ENCODE data around the gene FOXP2. TPM values are rescaled to one million over a fixed set of nuclear protein-coding genes. Genes with fewer than 3 reads are reported as not detected.
"Not testable (repeated sequence)": the region's sequence is repeated elsewhere in the genome, so short reads cannot be mapped to it uniquely, and the experiment has no call there.

The FOXP2 gene
- total RNA-seq, 1 donor from 2014 or later = 12.1 TPM

DNA sequence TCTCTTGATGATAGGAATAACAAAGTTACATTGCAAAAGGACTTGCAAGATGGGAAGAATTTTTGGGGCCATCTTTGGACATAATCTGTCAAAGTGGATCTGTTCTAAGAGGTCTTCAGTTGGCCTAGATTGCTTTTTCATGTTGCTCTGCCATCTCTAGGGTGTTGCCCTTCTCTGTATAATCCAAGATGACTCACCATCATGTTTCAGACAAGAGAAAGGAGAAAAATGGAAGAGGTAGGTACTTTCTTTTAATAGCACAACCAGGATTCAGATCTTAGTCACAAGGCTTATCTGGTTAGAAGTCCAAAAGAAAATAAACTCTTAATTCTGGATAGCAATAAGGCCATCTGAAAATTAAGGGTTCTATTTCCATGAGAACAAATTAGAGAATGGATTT lies 38.7 kb upstream of the FOXP2 start:
- Mint-ChIP-seq H3K27ac (ENCODE audit: unreplicated experiment) (no peak overlapping the region), H3K4me3 (ENCODE audit: unreplicated experiment) (no peak overlapping the region), H3K36me3 (ENCODE audit: low read depth) (no peaks in the 10 kb centered on the region), H3K4me1 (ENCODE audit: low read depth) (no peaks in the 10 kb centered on the region), H3K27me3 (ENCODE audit: low read depth) (no peaks in the 10 kb centered on the region), H3K9me3 (ENCODE audit: low read depth) (peaks cover 5% of the 10 kb centered on the region)
- TF ChIP-seq, protein P1, sequence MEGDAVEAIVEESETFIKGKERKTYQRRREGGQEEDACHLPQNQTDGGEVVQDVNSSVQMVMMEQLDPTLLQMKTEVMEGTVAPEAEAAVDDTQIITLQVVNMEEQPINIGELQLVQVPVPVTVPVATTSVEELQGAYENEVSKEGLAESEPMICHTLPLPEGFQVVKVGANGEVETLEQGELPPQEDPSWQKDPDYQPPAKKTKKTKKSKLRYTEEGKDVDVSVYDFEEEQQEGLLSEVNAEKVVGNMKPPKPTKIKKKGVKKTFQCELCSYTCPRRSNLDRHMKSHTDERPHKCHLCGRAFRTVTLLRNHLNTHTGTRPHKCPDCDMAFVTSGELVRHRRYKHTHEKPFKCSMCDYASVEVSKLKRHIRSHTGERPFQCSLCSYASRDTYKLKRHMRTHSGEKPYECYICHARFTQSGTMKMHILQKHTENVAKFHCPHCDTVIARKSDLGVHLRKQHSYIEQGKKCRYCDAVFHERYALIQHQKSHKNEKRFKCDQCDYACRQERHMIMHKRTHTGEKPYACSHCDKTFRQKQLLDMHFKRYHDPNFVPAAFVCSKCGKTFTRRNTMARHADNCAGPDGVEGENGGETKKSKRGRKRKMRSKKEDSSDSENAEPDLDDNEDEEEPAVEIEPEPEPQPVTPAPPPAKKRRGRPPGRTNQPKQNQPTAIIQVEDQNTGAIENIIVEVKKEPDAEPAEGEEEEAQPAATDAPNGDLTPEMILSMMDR (IDR thresholded peaks at IDR 0.05) = no peak
- no peak for DNase-seq (ENCODE audit: low spot score)

DNA sequence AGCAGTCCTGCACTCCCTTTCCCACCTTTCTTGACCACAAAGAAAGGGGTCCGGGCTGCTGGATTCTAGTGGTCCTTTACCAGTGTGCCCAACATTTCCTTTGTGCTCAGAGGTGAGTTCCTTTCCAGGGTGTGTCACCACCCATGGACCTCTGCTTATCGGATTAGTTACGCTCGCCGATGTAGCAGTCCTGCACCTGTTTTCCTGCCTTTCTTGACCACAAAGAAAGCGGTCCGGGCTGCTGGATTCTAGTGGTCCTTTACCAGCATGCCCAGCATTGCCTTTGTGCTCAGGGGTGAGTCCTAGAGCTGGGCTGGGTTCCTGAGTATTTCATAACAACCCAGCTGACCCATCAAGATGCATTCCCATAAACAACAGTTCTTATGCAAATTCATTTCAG lies 30.7 kb upstream of the FOXP2 start:
- H3K4me3 Mint-ChIP-seq (ENCODE audit: unreplicated experiment); H3K27ac Mint-ChIP-seq (ENCODE audit: unreplicated experiment); H3K27me3 Mint-ChIP-seq (ENCODE audit: low read depth); H3K36me3 Mint-ChIP-seq (ENCODE audit: low read depth); H3K9me3 Mint-ChIP-seq (ENCODE audit: low read depth); H3K4me1 Mint-ChIP-seq (ENCODE audit: low read depth); DNase-seq (ENCODE audit: low spot score): not testable (repeated sequence)

DNA sequence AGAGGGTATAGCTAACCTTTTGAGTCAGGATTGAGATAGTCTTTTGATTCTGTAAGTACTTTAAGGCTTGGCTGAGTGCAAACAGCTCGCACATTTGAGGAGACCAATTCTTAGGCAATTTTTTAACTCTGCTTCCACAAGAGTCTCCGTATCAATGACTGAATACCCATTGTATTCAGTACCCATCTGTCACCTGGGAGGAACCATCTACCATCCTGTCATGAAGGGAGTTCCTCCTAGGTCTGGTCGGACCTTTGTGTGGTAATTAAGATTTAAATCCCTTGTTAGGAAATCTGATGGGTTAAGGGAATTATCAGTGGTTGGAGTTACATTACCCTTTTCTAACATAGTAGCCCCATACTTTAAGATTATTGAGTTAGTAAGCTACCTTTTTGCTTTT lies 30.3 kb upstream of the FOXP2 start:
- H3K27ac Mint-ChIP-seq (ENCODE audit: unreplicated experiment); H3K9me3 Mint-ChIP-seq (ENCODE audit: low read depth); DNase-seq (ENCODE audit: low spot score); H3K27me3 Mint-ChIP-seq (ENCODE audit: low read depth); H3K36me3 Mint-ChIP-seq (ENCODE audit: low read depth); H3K4me1 Mint-ChIP-seq (ENCODE audit: low read depth); H3K4me3 Mint-ChIP-seq (ENCODE audit: unreplicated experiment): not testable (repeated sequence)

DNA sequence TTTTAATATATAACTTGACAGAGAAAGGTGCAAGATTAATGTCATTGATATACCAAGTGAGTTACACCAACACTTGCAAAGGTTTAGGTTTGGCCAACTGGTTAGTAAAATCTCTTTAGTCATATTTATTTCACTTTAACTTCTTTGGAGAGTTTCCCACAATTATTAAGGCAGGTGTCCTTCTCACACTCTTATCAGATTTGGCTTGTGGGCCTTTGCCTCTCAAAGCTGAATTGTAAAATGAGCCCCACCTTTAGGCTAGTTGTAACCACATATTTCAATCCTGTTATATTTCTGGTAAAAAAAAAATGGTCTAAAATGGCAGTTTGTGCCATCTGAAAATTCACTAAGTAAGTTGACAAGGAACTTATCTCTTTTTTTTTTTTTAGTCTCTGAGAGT lies 26.6 kb upstream of the FOXP2 start:
- no peaks in the 10 kb centered on the region for H3K27me3 Mint-ChIP-seq (ENCODE audit: low read depth)
- no peak overlapping the region for H3K27ac Mint-ChIP-seq (ENCODE audit: unreplicated experiment)
- TF ChIP-seq, protein P1 (IDR thresholded peaks at IDR 0.05) = no peak
- H3K9me3 Mint-ChIP-seq (ENCODE audit: low read depth) = no peaks in the 10 kb centered on the region
- no peak for DNase-seq (ENCODE audit: low spot score)
- peaks cover 17% of the 10 kb centered on the region for H3K4me1 Mint-ChIP-seq (ENCODE audit: low read depth)
- H3K36me3 Mint-ChIP-seq (ENCODE audit: low read depth) = no peaks in the 10 kb centered on the region
- no peak overlapping the region for H3K4me3 Mint-ChIP-seq (ENCODE audit: unreplicated experiment)

DNA sequence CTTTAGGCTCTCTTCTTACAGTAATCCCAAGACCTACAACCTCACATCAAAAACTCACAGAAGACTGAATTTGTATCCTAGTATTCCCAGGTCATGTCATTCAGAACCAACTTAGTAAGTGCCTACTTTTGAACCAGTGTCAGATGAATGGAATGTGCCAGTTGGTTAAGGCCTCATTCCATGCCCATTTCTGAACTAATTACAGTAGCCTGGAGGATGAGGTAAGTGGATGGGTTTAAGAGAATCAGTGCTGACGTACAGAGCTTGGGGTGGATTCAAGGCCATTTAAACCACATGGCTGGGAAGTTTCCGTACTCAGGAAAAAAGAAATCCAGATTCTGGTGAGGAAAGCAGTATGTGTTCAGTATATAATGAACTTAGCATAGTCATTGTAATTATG lies 21.9 kb upstream of the FOXP2 start:
- Mint-ChIP-seq H3K4me1 (ENCODE audit: low read depth) (peaks cover 10% of the 10 kb centered on the region), H3K36me3 (ENCODE audit: low read depth) (peaks cover 3% of the 10 kb centered on the region), H3K27ac (ENCODE audit: unreplicated experiment) (no peak overlapping the region), H3K9me3 (ENCODE audit: low read depth) (no peaks in the 10 kb centered on the region), H3K4me3 (ENCODE audit: unreplicated experiment) (no peak overlapping the region), H3K27me3 (ENCODE audit: low read depth) (no peaks in the 10 kb centered on the region)
- DNase-seq (ENCODE audit: low spot score) = no peak
- TF ChIP-seq, protein P1 (IDR thresholded peaks at IDR 0.05) = no peak

DNA sequence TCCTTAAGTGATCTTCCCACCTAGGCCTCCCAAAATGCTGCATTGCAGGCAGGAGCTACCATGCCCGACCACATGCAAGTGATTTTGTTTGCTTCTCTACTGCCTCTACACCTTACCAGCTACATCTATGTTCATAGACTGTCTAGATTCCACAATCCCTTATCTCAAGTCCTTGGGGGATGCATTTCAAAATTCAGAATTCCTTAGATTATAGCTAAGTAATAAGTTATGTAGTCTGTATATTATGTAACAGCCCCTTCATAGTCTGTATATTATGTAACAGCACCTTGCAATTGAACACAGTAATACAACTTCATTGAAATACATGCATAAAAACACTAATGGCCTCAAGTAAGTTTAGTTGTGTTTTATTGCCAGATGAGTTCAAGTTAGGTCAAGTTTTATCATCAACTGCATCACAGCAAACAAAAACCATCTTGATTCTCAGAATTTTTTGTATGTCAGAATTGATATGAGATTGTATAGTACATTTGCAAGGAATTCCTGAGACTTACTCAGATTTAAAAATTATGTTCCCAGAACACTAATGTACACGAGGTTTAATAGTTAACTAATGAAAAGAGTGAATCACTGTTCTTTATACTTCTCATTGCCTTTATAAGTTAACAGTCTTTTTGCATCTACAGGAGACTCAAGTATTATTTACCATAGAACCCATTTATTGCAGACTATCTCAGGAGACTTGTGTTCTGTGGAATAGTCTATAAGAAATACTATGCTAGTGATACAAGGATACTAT lies 11.6 kb upstream of the FOXP2 start:
- TF ChIP-seq, protein P1 (IDR thresholded peaks at IDR 0.05) = no peak
- no peaks in the 10 kb centered on the region for H3K27me3 Mint-ChIP-seq (ENCODE audit: low read depth)
- no peaks in the 10 kb centered on the region for H3K4me1 Mint-ChIP-seq (ENCODE audit: low read depth)
- H3K36me3 Mint-ChIP-seq (ENCODE audit: low read depth) = no peaks in the 10 kb centered on the region
- H3K4me3 Mint-ChIP-seq (ENCODE audit: unreplicated experiment) = no peak overlapping the region
- H3K9me3 Mint-ChIP-seq (ENCODE audit: low read depth) = no peaks in the 10 kb centered on the region
- H3K27ac Mint-ChIP-seq (ENCODE audit: unreplicated experiment) = no peak overlapping the region
- DNase-seq (ENCODE audit: low spot score) = no peak

Measured in chondrocyte (in vitro differentiated cells).